K562 treated with DMSO at 1 percent for 12 hours (cell line): Measurements from ENCODE around the gene GLT1D1. TPM values are rescaled to one million over a fixed set of nuclear protein-coding genes. Genes with fewer than 3 reads are reported as not detected.

Source experiments
- total RNA-seq: library from RNA; unstranded; fragments of 300-600 nt; gene quantifications from 2 replicates; pipeline ENCODE4 v1.2.3, GENCODE V29; 2022; ENCODE audit not compliant: insufficient read depth

GLT1D1 gene
- not detected in 2 replicates for total RNA-seq

DNA sequence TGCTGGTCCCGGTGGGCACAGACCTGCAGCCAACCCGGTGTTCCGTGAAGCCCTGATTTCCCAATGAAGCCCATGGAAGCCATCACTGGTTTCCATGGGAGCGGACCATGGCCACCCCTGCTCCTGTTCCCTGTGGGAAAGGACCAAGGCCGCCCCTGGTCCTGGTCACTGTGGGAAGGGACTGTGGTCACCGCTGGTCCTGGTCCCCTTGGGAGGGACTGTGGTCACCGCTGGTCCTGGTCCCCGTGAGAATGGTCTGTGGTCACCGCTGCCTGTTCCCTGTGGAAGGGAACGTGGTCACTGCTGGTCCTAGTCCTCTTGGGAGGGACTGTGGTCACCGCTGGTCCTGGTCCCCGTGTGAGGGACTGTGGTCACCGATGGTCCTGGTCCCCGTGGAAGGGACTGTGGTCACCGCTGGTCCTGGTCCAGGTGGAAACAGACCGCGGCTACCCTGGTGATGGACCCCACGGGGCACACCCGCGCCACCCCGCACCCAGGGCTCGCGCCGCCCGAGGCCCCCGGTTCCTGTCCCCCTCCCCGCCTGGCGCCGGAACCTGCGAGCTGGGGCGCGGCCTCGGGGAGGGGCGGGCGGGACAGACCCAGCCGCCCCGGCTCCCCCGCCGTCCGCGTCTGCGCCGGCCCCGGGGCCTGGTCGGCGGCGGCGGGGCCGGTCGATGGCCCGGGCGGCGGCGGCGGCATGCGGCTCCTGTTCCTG is at the start of gene GLT1D1:
GLT1D1 (plus strand) TSS at position 594 of the 715 bp plus-strand sequence; CDS start at position 698, 104 bp downstream.

DNA sequence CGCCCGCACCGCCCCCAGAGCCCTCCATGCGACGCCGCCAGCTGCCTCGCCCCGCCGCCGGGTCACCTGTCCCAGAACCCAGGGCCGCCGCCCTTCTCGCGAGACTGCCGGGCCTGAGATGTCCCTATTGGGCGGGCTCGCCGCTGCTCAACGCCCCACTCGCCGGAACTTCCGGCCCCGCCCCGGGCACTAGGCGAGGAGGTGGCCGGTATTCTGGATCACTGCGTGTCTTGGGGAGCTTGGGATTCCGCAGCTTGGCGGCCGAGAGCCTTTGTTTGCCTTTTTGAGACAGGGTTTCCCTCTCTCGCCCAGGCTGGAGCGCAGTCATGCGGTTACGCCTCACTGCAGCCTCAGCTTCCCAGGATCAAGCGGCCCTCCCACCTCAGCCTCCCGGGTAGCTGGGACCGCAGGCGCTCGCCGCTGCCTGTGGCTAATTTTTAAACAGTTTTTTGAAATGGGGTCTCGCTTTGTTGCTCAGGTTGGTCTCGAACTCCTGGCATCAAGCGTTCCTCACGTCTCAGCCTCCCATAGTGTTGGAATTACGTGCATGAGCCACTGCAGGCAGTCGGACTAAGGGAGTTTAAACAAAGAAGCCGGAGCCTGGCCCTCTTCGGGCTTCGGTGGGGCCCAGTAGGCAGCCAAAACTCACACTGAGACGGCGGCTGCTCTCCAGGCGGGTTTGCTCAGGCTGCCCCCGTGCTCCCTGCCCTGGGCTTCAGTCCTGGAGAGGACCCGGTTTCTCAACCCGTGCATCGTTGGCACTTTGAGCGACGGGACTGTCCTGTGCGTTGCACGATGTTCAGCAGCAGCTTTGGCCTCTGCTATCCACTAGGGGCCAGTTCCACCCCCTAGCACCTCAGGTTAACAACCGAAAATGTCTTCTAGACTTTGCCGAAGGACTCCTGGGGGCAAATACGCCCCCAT is 29.1 kb upstream of the GLT1D1 start, which contains the start of gene SLC15A4:
SLC15A4 (minus strand) TSS at position 43 of the 924 bp plus-strand sequence; CDS start at position 28, 15 bp downstream.

Other genes starting within 250 kb of the GLT1D1 start
- gene SLC15A4, start 29.5 kb upstream of the GLT1D1 start, total RNA-seq = 3.9 and 12.2 TPM in 2 replicates